ENCODE data around the gene GPR62. TPM values are rescaled to one million over a fixed set of nuclear protein-coding genes. Genes with fewer than 3 reads are reported as not detected.

The GPR62 gene
- total RNA-seq, 1 experiment from 2014 or later: not detected

GRCh38 chr3:51946796-51947195 is 8.4 kb upstream of the GPR62 start:
- Mint-ChIP-seq H3K27ac (ENCODE audit: unreplicated experiment) (no peak overlapping the region), H3K27me3 (ENCODE audit: insufficient read depth, unreplicated experiment) (no peaks in the 10 kb centered on the region), H3K4me3 (ENCODE audit: unreplicated experiment) (no peak overlapping the region), H3K4me1 (ENCODE audit: low read depth, unreplicated experiment) (no peaks in the 10 kb centered on the region), H3K9me3 (ENCODE audit: unreplicated experiment) (no peaks in the 10 kb centered on the region), H3K36me3 (ENCODE audit: insufficient read depth, unreplicated experiment) (no peaks in the 10 kb centered on the region)
- H3K27me3 ChIP-seq (replicated peaks; ENCODE audit: control insufficient read depth, insufficient read depth, low read length): no peaks in the 10 kb centered on the region
- no peak overlapping the region for H3K4me3 ChIP-seq (ENCODE audit: low read depth, low read length)
- no peak for DNase-seq
- POLR2A ChIA-PET: no interaction called here
- no peak for TF ChIP-seq CTCF (IDR thresholded peaks at IDR 0.05; ENCODE audit: insufficient read depth in 1 of 2, low read depth in 1 of 2, low read length in 1 of 2, severe bottlenecking in 1 of 2, unreplicated experiment in 1 of 2)
- intact Hi-C loops (cut with micrococcal nuclease; ENCODE audit: unreplicated experiment): no loop called here
- CTCF ChIA-PET: no interaction called here
- peaks cover 8% of the 10 kb centered on the region for H3K4me1 ChIP-seq
- no TSS peak for BruUV-seq (replicated peaks)
- no peaks in the 10 kb centered on the region for H3K9me3 ChIP-seq
- no peaks in the 10 kb centered on the region for H3K36me3 ChIP-seq (ENCODE audit: control insufficient read depth, insufficient read depth, low read length)

GRCh38 chr3:51947215-51947900 is 7.8 kb upstream of the GPR62 start:
- H3K36me3 Mint-ChIP-seq (ENCODE audit: insufficient read depth, unreplicated experiment): no peaks in the 10 kb centered on the region
- no peak for TF ChIP-seq CTCF (IDR thresholded peaks at IDR 0.05; ENCODE audit: insufficient read depth in 1 of 2, low read depth in 1 of 2, low read length in 1 of 2, severe bottlenecking in 1 of 2, unreplicated experiment in 1 of 2)
- POLR2A ChIA-PET: no interaction called here
- intact Hi-C loops (cut with micrococcal nuclease; ENCODE audit: unreplicated experiment): no loop called here
- no peak overlapping the region for H3K4me3 Mint-ChIP-seq (ENCODE audit: unreplicated experiment)
- Histone ChIP-seq H3K4me1 (peaks cover 7% of the 10 kb centered on the region), H3K27me3 (replicated peaks; ENCODE audit: control insufficient read depth, insufficient read depth, low read length) (no peaks in the 10 kb centered on the region), H3K9me3 (no peaks in the 10 kb centered on the region), H3K4me3 (ENCODE audit: low read depth, low read length) (no peak overlapping the region), H3K36me3 (ENCODE audit: control insufficient read depth, insufficient read depth, low read length) (no peaks in the 10 kb centered on the region)
- no peak overlapping the region for H3K27ac Mint-ChIP-seq (ENCODE audit: unreplicated experiment)
- CTCF ChIA-PET: no interaction called here
- DNase-seq: no peak
- BruUV-seq (replicated peaks): no TSS peak
- no peaks in the 10 kb centered on the region for H3K9me3 Mint-ChIP-seq (ENCODE audit: unreplicated experiment)
- no peaks in the 10 kb centered on the region for H3K4me1 Mint-ChIP-seq (ENCODE audit: low read depth, unreplicated experiment)
- H3K27me3 Mint-ChIP-seq (ENCODE audit: insufficient read depth, unreplicated experiment): peaks cover 2% of the 10 kb centered on the region

- BruUV-seq (replicated peaks): no TSS peak
- CTCF ChIA-PET: no interaction called here
- H3K9me3 ChIP-seq: no peaks in the 10 kb centered on the region
- peak in 1 of 2 experiments; percentile 29 for DNase-seq
- H3K27me3 ChIP-seq (replicated peaks; ENCODE audit: control insufficient read depth, insufficient read depth, low read length): no peaks in the 10 kb centered on the region
- POLR2A ChIA-PET: no interaction called here
- H3K4me1 Mint-ChIP-seq (ENCODE audit: low read depth, unreplicated experiment): no peaks in the 10 kb centered on the region
- no peaks in the 10 kb centered on the region for H3K36me3 Mint-ChIP-seq (ENCODE audit: insufficient read depth, unreplicated experiment)
- no peak for TF ChIP-seq CTCF (IDR thresholded peaks at IDR 0.05; ENCODE audit: insufficient read depth in 1 of 2, low read depth in 1 of 2, low read length in 1 of 2, severe bottlenecking in 1 of 2, unreplicated experiment in 1 of 2)
- no peak overlapping the region for H3K27ac Mint-ChIP-seq (ENCODE audit: unreplicated experiment)
- no peak overlapping the region for H3K4me3 Mint-ChIP-seq (ENCODE audit: unreplicated experiment)
- intact Hi-C loops (cut with micrococcal nuclease; ENCODE audit: unreplicated experiment): no loop called here
- H3K4me1 ChIP-seq: no peaks in the 10 kb centered on the region; the same call in 1 of the 2 replicates
- H3K36me3 ChIP-seq (ENCODE audit: control insufficient read depth, insufficient read depth, low read length): no peaks in the 10 kb centered on the region
- H3K9me3 Mint-ChIP-seq (ENCODE audit: unreplicated experiment): no peaks in the 10 kb centered on the region
- H3K27me3 Mint-ChIP-seq (ENCODE audit: insufficient read depth, unreplicated experiment): peaks cover 2% of the 10 kb centered on the region
- no peak overlapping the region for H3K4me3 ChIP-seq (ENCODE audit: low read depth, low read length)
Measured at GRCh38 chr3:51948016-51948580, 7.1 kb upstream of the GPR62 start.

Data from Caco-2 (cell line).